Prostate gland (tissue), 2 donors: ENCODE results near the gene OR10X1. TPM values are rescaled to one million over a fixed set of nuclear protein-coding genes. Genes with fewer than 3 reads are reported as not detected.

Experiments used
- DNase-seq: peaks from one replicate; pipeline ENCODE4 v3.0.0-alpha.2; 2019; ENCODE audit warnings: low spot score
- H3K27ac ChIP-seq, 2 donors: fragments of 200-600 bp; sonication (generic); 2 replicates each; pipeline ENCODE4 v1.5.1; 2017 to 2019
- H3K27me3 ChIP-seq: fragments of 200-600 bp; sonication (generic); replicated peaks from 2 replicates; pipeline ENCODE4 v1.5.1; 2019; ENCODE audit not compliant: insufficient read depth
- H3K36me3 ChIP-seq, 2 donors: fragments of 200-600 bp; sonication (generic); 1 replicate in 1 of 2; 2 replicates in 1 of 2; pipeline versions ENCODE4 v1.5.1 to v1.8.1; 2017 to 2019
- H3K4me1 ChIP-seq: fragments of 200-600 bp; sonication (generic); replicated peaks from 2 replicates; pipeline ENCODE4 v1.5.1; 2019
- H3K4me3 ChIP-seq, 2 donors: fragments of 200-600 bp; sonication (generic); 2 replicates each; pipeline ENCODE4 v1.5.1; 2017 to 2019
- H3K9me3 ChIP-seq: fragments of 200-600 bp; sonication (generic); 2 replicates; pipeline ENCODE4 v1.5.1; 2017
- POLR2A ChIP-seq: fragments of 450-650 bp; IDR thresholded peaks from one replicate; pipeline ENCODE4 v1.6.1; 2016; ENCODE audit warnings: antibody characterized with exemption, mild to moderate bottlenecking
- POLR2AphosphoS5 ChIP-seq: sonication (generic); formaldehyde crosslinking; IDR thresholded peaks from one replicate; pipeline ENCODE4 v1.6.1; 2017; ENCODE audit warnings: antibody characterized with exemption
- WGBS: methylation state at CpG from one replicate; pipeline ENCODE4 v1.1.5; 2018; 5-methylcytosine and 5-hydroxymethylcytosine counted together
- intact Hi-C: fragments of 100-400 bp; cut with DNase I; formaldehyde crosslinking; loops from one replicate; pipeline ENCODE4 v1.14.2; 2022
- total RNA-seq, 2 donors: library from RNA; depleted of rRNA; stranded (reverse); fragments of >200 nt; gene quantifications; one replicate each; pipeline ENCODE4 v1.1.0, GENCODE V29; 2016
- TF ChIP-seq, protein P1 (sequence below), 4 experiments: fragments of 200-600 bp in 2 of 4; fragments of 450-650 bp in 2 of 4; sonication (generic) in 2 of 4; IDR thresholded peaks; 1 replicate in 3 of 4; 2 replicates in 1 of 4; pipeline ENCODE4 v1.5.1; 2016 to 2019; ENCODE audit warnings: antibody characterized with exemption in 4 of 4, mild to moderate bottlenecking in 2 of 4, moderate library complexity in 2 of 4

The OR10X1 gene
- total RNA-seq, 2 donors from 2014 or later: not detected

GRCh38 chr1:158600735-158601134, 21.0 kb upstream of the OR10X1 start:
- DNase-seq: no peak
- H3K36me3 ChIP-seq: no peaks in the 10 kb centered on the region
- H3K27me3 ChIP-seq: no peaks in the 10 kb centered on the region
- TF ChIP-seq POLR2AphosphoS5: no peak
- TF ChIP-seq, protein P1, sequence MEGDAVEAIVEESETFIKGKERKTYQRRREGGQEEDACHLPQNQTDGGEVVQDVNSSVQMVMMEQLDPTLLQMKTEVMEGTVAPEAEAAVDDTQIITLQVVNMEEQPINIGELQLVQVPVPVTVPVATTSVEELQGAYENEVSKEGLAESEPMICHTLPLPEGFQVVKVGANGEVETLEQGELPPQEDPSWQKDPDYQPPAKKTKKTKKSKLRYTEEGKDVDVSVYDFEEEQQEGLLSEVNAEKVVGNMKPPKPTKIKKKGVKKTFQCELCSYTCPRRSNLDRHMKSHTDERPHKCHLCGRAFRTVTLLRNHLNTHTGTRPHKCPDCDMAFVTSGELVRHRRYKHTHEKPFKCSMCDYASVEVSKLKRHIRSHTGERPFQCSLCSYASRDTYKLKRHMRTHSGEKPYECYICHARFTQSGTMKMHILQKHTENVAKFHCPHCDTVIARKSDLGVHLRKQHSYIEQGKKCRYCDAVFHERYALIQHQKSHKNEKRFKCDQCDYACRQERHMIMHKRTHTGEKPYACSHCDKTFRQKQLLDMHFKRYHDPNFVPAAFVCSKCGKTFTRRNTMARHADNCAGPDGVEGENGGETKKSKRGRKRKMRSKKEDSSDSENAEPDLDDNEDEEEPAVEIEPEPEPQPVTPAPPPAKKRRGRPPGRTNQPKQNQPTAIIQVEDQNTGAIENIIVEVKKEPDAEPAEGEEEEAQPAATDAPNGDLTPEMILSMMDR (IDR thresholded peaks at IDR 0.05): no peak
- no peak for TF ChIP-seq POLR2A
- no peaks in the 10 kb centered on the region for H3K4me1 ChIP-seq
- no peak overlapping the region for H3K27ac ChIP-seq
- H3K4me3 ChIP-seq: no peak overlapping the region
- no peaks in the 10 kb centered on the region for H3K9me3 ChIP-seq
- intact Hi-C loops: no loop called here
- WGBS: 93% methylated on average over 2 of the region's 2 CpGs

GRCh38 chr1:158586942-158587341, 7.2 kb upstream of the OR10X1 start:
- DNase-seq: no peak
- Histone ChIP-seq H3K27ac (no peak overlapping the region), H3K27me3 (no peaks in the 10 kb centered on the region), H3K4me1 (no peaks in the 10 kb centered on the region), H3K4me3 (no peak overlapping the region), H3K9me3 (no peaks in the 10 kb centered on the region), H3K36me3 (no peaks in the 10 kb centered on the region)
- intact Hi-C loops: no loop called here
- TF ChIP-seq, protein P1 (IDR thresholded peaks at IDR 0.05): no peak
- TF ChIP-seq POLR2A (no peak), POLR2AphosphoS5 (no peak)
- 87% methylated on average over 1 of the region's 1 CpG for WGBS

DNA sequence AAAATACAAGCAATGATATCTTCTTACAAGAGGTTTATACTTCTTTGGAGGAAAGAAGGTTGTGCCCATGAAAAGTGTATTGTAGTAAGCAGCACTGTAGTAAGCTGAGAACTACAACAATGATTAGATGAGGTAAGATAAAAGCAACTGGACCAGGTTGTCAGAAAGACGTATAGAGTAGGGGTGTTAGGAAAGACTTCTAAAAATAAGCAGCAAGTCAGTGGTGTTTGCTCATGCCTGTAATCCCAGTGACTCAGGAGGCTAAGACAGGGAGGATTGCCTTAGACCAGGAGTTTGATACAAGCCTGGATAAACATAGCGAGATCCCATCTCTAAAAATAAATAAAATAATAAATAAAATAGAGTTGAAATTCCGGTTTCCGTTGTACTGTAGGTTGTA, 4.3 kb upstream of the OR10X1 start:
- DNase-seq: no peak
- Histone ChIP-seq H3K27ac (no peak overlapping the region), H3K4me3 (no peak overlapping the region), H3K36me3 (no peaks in the 10 kb centered on the region), H3K4me1 (no peaks in the 10 kb centered on the region), H3K9me3 (no peaks in the 10 kb centered on the region), H3K27me3 (no peaks in the 10 kb centered on the region)
- WGBS: 38% methylated on average over 4 of the region's 4 CpGs
- intact Hi-C loops: no loop called here
- TF ChIP-seq POLR2A (no peak), POLR2AphosphoS5 (no peak)
- TF ChIP-seq, protein P1 (IDR thresholded peaks at IDR 0.05): no peak

GRCh38 chr1:158577561-158577960, 2.1 kb downstream of the OR10X1 start:
- no peak for TF ChIP-seq POLR2AphosphoS5
- TF ChIP-seq POLR2A: no peak
- TF ChIP-seq, protein P1 (IDR thresholded peaks at IDR 0.05): no peak
- DNase-seq: no peak
- Histone ChIP-seq H3K36me3 (no peaks in the 10 kb centered on the region), H3K27me3 (no peaks in the 10 kb centered on the region), H3K27ac (no peak overlapping the region), H3K4me3 (no peak overlapping the region), H3K9me3 (no peaks in the 10 kb centered on the region), H3K4me1 (no peaks in the 10 kb centered on the region)
- intact Hi-C loops: no loop called here
- 94% methylated on average over 3 of the region's 3 CpGs for WGBS

- no peaks in the 10 kb centered on the region for H3K27me3 ChIP-seq
- DNase-seq: no peak
- intact Hi-C loops: no loop called here
- no peak overlapping the region for H3K27ac ChIP-seq
- no peak overlapping the region for H3K4me3 ChIP-seq
- no peaks in the 10 kb centered on the region for H3K4me1 ChIP-seq
- 50% methylated on average over 1 of the region's 1 CpG for WGBS
- no peak for TF ChIP-seq POLR2AphosphoS5
- TF ChIP-seq, protein P1 (IDR thresholded peaks at IDR 0.05): no peak
- TF ChIP-seq POLR2A: no peak
- H3K36me3 ChIP-seq: no peaks in the 10 kb centered on the region
- H3K9me3 ChIP-seq: no peaks in the 10 kb centered on the region
Measured at GRCh38 chr1:158572226-158572625, 7.5 kb downstream of the OR10X1 start.
